Measurements from ENCODE around the gene TTLL12.

Gene TTLL12

GRCh38 chr22:43167001-43167589 is 19.8 kb downstream of the TTLL12 start:
- no peak overlapping the region for H3K4me2 ChIP-seq (ENCODE audit: low read length)
- peaks cover 25% of the 10 kb centered on the region for H3K4me1 ChIP-seq (ENCODE audit: insufficient read depth, low read length, severe bottlenecking)
- H2AFZ ChIP-seq (ENCODE audit: low read length): no peak overlapping the region
- no peaks in the 10 kb centered on the region for H3K9me3 ChIP-seq (ENCODE audit: low read length)
- H3F3A ChIP-seq (ENCODE audit: insufficient read depth, low read length): no peaks in the 10 kb centered on the region
- no peak for TF ChIP-seq EZH2 (IDR thresholded peaks at IDR 0.05; ENCODE audit: borderline replicate concordance, low read length)
- no peak for TF ChIP-seq CTCF (IDR thresholded peaks at IDR 0.05; ENCODE audit: low read length)
- no peaks in the 10 kb centered on the region for H3K9me2 ChIP-seq (ENCODE audit: low read depth, low read length)
- no peak overlapping the region for H3K9ac ChIP-seq (ENCODE audit: low read length)
- H3K27me3 ChIP-seq (ENCODE audit: insufficient read depth, low read length): 0 out of 2 replicates have a peak, but pooled peaks cover 3% of the 10 kb centered on the region
- no peak overlapping the region for H3K27ac ChIP-seq (ENCODE audit: low read depth, low read length, poor library complexity, severe bottlenecking)
- no peak overlapping the region for H3K4me3 ChIP-seq (ENCODE audit: low read depth, low read length, poor library complexity, severe bottlenecking)
- no peaks in the 10 kb centered on the region for H4K20me1 ChIP-seq (ENCODE audit: insufficient read depth, low read length)
- H3K79me2 ChIP-seq (ENCODE audit: insufficient read depth, low read length): no peaks in the 10 kb centered on the region
- H3K36me3 ChIP-seq (ENCODE audit: insufficient read depth, low read length): peaks cover 53% of the 10 kb centered on the region

GRCh38 chr22:43166132-43166930 is 20.6 kb downstream of the TTLL12 start:
- Histone ChIP-seq H3K4me3 (ENCODE audit: low read depth, low read length, poor library complexity, severe bottlenecking) (no peak overlapping the region), H4K20me1 (ENCODE audit: insufficient read depth, low read length) (no peaks in the 10 kb centered on the region), H3F3A (ENCODE audit: insufficient read depth, low read length) (no peaks in the 10 kb centered on the region), H3K4me2 (ENCODE audit: low read length) (no peak overlapping the region), H3K4me1 (ENCODE audit: insufficient read depth, low read length, severe bottlenecking) (peaks cover 25% of the 10 kb centered on the region), H3K27me3 (ENCODE audit: insufficient read depth, low read length) (0 out of 2 replicates have a peak, but pooled peaks cover 3% of the 10 kb centered on the region), H2AFZ (ENCODE audit: low read length) (no peak overlapping the region), H3K79me2 (ENCODE audit: insufficient read depth, low read length) (no peaks in the 10 kb centered on the region), H3K9me2 (ENCODE audit: low read depth, low read length) (no peaks in the 10 kb centered on the region), H3K27ac (ENCODE audit: low read depth, low read length, poor library complexity, severe bottlenecking) (no peak overlapping the region), H3K36me3 (ENCODE audit: insufficient read depth, low read length) (peaks cover 45% of the 10 kb centered on the region), H3K9ac (ENCODE audit: low read length) (no peak overlapping the region), H3K9me3 (ENCODE audit: low read length) (no peaks in the 10 kb centered on the region)
- TF ChIP-seq EZH2 (IDR thresholded peaks at IDR 0.05; ENCODE audit: borderline replicate concordance, low read length) (no peak), CTCF (IDR thresholded peaks at IDR 0.05; ENCODE audit: low read length) (no peak)

- Histone ChIP-seq H3K9ac (ENCODE audit: low read length) (no peak overlapping the region), H3K27ac (ENCODE audit: low read depth, low read length, poor library complexity, severe bottlenecking) (no peak overlapping the region), H3K9me3 (ENCODE audit: low read length) (no peaks in the 10 kb centered on the region), H3K36me3 (ENCODE audit: insufficient read depth, low read length) (peaks cover 28% of the 10 kb centered on the region), H3F3A (ENCODE audit: insufficient read depth, low read length) (no peaks in the 10 kb centered on the region), H3K4me1 (ENCODE audit: insufficient read depth, low read length, severe bottlenecking) (peaks cover 25% of the 10 kb centered on the region), H3K4me2 (ENCODE audit: low read length) (no peak overlapping the region), H3K79me2 (ENCODE audit: insufficient read depth, low read length) (no peaks in the 10 kb centered on the region), H3K4me3 (ENCODE audit: low read depth, low read length, poor library complexity, severe bottlenecking) (no peak overlapping the region), H3K9me2 (ENCODE audit: low read depth, low read length) (no peaks in the 10 kb centered on the region), H4K20me1 (ENCODE audit: insufficient read depth, low read length) (no peaks in the 10 kb centered on the region), H3K27me3 (ENCODE audit: insufficient read depth, low read length) (0 out of 2 replicates have a peak, but pooled peaks cover 4% of the 10 kb centered on the region), H2AFZ (ENCODE audit: low read length) (no peak overlapping the region)
- no peak for TF ChIP-seq CTCF (IDR thresholded peaks at IDR 0.05; ENCODE audit: low read length)
- no peak for TF ChIP-seq EZH2 (IDR thresholded peaks at IDR 0.05; ENCODE audit: borderline replicate concordance, low read length)
These were observed 22.3 kb downstream of the TTLL12 start for GRCh38 chr22:43164636-43165035.

Data from OCI-LY1 (cell line).